Rectal smooth muscle tissue (tissue), 1 donor: ENCODE measurements around the gene GATD1.
A peak's percentile ranks its signal among the peaks of the same experiment; 100 is the strongest.

Source experiments
- H3K27ac ChIP-seq: one replicate; pipeline ENCODE4 v1.7.0; 2013; ENCODE audit warnings: low read depth, low read length, inconsistent platforms
- H3K27me3 ChIP-seq: one replicate; pipeline ENCODE4 v1.7.0; 2013; ENCODE audit warnings: low read length; ENCODE audit not compliant: control insufficient read depth, insufficient read depth
- H3K36me3 ChIP-seq: one replicate; pipeline ENCODE4 v1.7.0; 2013; ENCODE audit warnings: low read length; ENCODE audit not compliant: control insufficient read depth, insufficient read depth
- H3K4me1 ChIP-seq: one replicate; pipeline ENCODE4 v1.7.0; 2013; ENCODE audit warnings: low read length; ENCODE audit not compliant: control insufficient read depth, insufficient read depth
- H3K4me3 ChIP-seq: one replicate; pipeline ENCODE4 v1.7.0; 2013; ENCODE audit warnings: low read length
- H3K9ac ChIP-seq: one replicate; pipeline ENCODE4 v1.7.0; 2013; ENCODE audit warnings: low read length

Gene GATD1

DNA sequence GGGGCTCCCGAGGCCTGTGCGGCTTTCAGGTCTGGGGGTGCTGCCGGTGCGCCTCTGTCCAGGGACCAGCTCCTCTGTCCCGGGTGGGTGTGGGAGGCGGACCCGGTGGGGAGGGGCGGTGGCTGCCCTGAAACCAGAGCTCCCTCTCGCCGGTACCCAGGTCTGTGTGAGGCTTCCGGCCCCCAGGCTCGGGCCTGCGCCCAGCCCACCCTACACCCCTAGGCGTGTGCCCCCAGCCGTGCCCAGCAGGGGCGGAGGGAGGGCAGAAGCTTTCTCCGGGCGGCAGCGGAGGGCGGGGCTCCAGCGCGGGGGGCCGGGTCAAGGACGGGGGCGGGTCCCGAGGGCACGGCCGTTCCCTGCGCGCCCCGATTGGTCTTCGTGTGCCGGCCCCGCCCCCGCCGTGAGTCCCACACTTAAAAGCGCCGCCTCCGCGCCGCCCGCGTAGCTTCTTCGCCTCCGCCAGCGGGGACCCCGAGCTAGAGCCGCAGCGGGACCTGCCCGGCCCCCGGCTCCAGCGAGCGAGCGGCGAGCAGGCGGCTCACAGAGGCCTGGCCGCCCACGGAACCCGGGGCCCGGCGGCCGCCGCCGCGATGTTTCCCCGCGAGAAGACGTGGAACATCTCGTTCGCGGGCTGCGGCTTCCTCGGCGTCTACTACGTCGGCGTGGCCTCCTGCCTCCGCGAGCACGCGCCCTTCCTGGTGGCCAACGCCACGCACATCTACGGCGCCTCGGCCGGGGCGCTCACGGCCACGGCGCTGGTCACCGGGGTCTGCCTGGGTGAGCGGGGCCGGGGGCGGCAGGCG is 42.0 kb upstream of the GATD1 start:
- Histone ChIP-seq H3K27ac (peak overlapping the region; percentile 92), H3K4me1 (peaks cover 18% of the 10 kb centered on the region), H3K4me3 (peak overlapping the region; percentile 85), H3K27me3 (no peaks in the 10 kb centered on the region), H3K36me3 (peaks cover 7% of the 10 kb centered on the region), H3K9ac (peak overlapping the region; percentile 77)

DNA sequence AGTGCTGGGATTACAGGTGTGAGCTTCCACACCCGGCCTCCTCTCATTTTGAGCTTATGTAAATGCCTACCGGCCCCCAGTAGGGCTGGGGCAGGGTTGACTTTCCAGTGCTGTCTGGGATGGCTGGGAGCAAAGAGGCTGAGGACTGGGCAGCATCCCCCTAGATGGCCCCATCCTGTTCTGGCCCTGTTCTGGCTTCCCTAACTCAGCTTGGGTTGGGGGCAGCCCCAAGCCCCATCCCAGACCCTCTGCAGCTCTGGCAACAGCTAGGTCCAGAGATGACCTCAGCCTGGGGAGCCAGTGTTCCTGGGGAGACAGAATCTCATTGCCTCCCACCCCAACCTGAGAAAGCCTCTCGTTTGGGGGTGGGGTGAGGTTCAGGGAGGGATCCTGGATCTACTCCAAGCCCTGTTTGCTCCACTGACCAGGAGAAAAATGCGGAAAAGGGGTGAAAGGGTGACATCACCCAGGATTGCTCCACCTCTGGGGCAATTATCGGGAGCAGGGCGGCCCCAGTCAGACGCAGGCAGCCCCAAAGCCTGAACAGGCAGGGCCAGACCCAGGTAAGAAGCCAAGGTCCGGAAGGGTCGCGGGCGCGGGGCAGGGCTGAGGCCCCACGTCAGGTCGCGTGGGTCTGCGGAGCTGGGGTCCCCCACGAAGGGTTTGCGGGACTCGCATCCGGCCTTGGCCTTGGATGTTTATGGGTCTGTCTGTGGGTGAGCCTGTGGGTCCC is 41.3 kb upstream of the GATD1 start, which contains the start of gene PNPLA2:
Gene PNPLA2 (plus strand): TSS at position 519 of the 733 bp plus-strand sequence. CDS start 805 bp downstream, outside the sequence.
- H3K27ac ChIP-seq: peak within 1 kb of the TSS; percentile 92
- peaks cover 18% of the 10 kb centered on the region for H3K4me1 ChIP-seq
- peak within 1 kb of the TSS; percentile 85 for H3K4me3 ChIP-seq
- H3K27me3 ChIP-seq: no peaks in the 10 kb centered on the region
- peaks cover 5% of the 10 kb centered on the region for H3K36me3 ChIP-seq
- peak within 1 kb of the TSS; percentile 77 for H3K9ac ChIP-seq

DNA sequence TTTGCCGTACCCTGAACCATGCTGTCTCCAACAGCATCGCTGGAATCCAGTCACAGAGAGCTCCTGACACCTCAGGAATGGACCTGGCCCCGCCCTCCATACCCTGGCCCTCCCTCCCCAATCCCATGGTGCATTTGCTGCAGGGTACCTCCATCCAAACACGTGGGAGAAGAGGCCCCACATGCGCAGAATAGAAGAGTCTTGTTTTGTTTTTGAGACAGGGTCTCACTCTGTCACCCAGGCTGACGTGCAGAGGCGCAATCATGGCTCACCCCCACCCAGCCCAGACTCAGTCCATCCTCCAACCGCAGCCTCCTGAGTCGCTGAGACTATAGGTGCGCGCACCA is 39.1 kb upstream of the GATD1 start:
- Histone ChIP-seq H3K36me3 (peaks cover 21% of the 10 kb centered on the region), H3K27ac (no peak overlapping the region), H3K27me3 (no peaks in the 10 kb centered on the region), H3K4me3 (no peak overlapping the region), H3K4me1 (peaks cover 16% of the 10 kb centered on the region), H3K9ac (no peak overlapping the region)

DNA sequence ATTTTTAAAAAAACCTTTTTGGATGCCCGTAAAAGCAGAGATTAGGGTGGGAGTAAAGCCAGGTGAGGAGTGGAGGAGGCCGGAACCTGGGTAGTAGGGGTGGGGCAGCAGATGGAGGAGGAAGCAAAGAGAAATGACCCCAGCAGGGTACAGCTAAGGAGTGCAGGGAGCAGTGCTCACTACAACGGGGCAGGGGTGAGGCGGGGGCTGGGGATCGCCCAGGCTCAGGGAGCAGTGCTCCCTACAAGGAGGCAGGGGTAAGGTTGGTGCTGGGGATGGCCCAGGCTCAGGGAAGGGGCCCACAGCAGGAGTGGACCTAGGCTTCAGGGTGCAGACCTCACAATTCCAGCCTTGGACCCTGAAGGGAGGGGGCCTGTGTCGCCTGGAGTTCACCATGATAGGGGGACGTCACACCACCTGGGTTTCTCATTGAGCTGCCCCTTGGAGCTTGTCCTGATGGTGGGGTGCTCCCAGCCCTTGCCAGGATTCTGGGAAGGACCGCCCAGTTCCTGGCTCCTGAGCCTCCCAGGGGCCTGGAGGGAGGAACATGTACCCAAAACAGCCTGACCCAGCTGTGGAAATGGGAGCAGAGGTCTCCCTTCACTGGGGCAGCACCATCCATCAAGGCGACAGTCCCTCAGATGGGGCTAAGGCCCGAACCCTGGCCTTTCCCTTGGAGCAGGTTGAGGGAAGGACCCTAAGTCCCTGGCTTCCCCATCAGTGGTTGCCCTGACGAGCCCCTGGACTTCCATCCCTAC is 38.6 kb upstream of the GATD1 start:
- H3K4me1 ChIP-seq: peaks cover 14% of the 10 kb centered on the region
- peaks cover 23% of the 10 kb centered on the region for H3K36me3 ChIP-seq
- H3K27ac ChIP-seq: no peak overlapping the region
- H3K4me3 ChIP-seq: no peak overlapping the region
- H3K27me3 ChIP-seq: no peaks in the 10 kb centered on the region
- no peak overlapping the region for H3K9ac ChIP-seq

DNA sequence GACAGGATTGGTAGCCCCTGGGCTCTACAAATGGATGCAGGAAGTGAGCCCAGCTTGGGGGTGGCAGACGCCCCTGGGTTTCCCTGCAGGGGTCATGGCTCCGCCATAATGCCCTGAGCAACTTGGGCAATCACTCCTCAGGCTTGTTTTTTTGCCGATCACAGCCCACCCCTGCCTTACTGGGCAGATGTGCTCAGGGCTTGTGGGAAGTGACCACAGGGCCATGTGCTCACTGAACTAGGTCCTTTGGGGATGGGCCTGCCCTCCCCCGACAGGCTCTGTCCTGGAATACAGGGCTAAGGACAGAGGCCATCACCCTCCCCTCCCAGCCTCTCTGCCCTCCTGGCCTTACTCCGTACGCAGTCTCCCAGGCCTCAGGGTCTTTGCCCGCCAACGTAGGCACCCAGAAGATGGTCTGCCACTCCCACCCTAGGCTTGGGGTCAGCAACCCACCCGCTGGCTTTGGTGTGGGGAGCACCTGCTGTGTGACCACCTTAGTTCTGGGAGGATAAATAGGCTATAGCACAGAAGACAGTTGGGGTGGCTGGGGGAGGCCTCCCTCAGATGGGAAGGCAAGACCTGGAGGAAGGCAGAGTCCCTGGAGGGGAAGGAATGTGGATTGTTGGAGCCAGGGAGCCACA is 36.3 kb upstream of the GATD1 start:
- Histone ChIP-seq H3K4me3 (no peak overlapping the region), H3K27me3 (no peaks in the 10 kb centered on the region), H3K9ac (no peak overlapping the region), H3K4me1 (peaks cover 9% of the 10 kb centered on the region), H3K36me3 (peaks cover 23% of the 10 kb centered on the region), H3K27ac (no peak overlapping the region)

DNA sequence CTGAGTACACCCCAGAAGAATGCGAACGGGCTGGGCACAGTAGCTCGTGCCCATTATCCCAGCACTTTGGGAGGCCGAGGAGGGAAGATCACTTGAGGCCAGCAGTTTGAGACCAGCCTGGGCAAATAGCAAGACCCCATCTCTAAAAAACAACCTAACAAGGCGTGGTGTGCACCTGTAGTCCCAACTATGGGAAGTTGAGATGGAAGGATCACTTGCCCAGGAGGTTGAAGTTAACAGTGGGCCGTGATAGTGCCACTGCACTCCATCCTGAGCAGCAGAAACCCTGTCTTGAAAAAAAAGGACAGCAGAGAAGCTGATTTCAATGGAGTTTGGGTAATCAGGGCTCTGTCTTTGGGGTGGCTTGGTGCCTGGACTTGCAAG is 35.8 kb upstream of the GATD1 start:
- Histone ChIP-seq H3K4me3 (no peak overlapping the region), H3K4me1 (peaks cover 9% of the 10 kb centered on the region), H3K27me3 (no peaks in the 10 kb centered on the region), H3K9ac (no peak overlapping the region), H3K27ac (no peak overlapping the region), H3K36me3 (peaks cover 23% of the 10 kb centered on the region)

DNA sequence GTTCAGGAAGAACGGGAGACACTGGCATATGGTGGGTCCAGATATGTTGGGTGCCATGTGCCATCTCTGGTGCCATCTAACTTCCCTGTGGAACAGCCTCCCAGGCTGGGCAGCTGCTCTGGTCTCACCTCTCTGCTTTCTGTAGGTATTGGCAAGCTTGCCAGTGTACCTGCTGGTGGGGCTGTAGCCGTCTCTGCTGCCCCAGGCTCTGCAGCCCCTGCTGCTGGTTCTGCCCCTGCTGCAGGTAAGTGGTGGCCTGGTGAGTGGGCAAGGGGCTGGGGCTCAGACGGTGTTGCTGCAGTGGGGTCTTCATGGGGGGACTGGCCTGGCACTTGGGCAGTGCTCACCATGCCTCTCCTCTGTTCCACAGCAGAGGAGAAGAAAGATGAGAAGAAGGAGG is 35.1 kb upstream of the GATD1 start:
- Histone ChIP-seq H3K36me3 (peaks cover 23% of the 10 kb centered on the region), H3K27ac (no peak overlapping the region), H3K27me3 (no peaks in the 10 kb centered on the region), H3K4me1 (peaks cover 9% of the 10 kb centered on the region), H3K9ac (no peak overlapping the region), H3K4me3 (no peak overlapping the region)

DNA sequence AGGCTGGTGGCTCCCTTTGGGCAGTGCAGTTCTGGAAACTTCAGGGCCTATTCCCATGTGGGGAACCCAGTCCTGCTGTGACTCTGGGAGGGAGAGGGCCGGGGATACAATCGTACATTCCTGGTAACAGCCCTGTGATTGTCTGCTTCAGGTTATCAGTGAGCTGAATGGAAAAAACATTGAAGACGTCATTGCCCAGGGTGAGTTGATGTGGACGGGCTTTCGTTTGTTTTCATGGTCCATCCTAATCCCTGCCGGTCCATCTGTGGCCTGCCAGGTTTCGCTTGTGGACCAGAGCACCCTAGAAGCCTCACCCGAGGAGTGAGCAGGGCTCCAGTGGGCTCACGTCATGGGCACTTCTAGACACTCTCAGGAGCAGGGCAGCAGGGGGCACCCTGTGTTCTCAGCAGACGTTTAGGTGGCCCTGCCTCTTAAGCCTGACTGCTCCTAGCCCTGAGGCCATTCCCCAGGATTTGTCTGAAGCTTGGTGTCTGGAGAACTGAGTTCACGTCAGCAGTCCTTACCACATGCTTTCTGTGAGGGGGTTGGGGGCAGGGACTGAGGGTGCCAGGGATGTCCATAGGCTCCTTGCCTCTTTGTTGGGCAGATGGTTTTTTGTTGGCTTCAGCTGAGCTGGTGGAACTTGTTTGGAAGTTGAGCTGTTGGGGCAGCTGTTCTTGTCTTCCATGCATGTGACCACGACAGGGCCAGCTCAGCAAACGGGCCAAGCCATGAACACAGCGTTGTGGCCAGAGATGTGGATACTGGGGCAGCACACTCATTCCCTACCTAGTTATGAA is 34.4 kb upstream of the GATD1 start:
- Histone ChIP-seq H3K4me1 (peaks cover 9% of the 10 kb centered on the region), H3K27ac (no peak overlapping the region), H3K9ac (no peak overlapping the region), H3K4me3 (no peak overlapping the region), H3K36me3 (peaks cover 23% of the 10 kb centered on the region), H3K27me3 (no peaks in the 10 kb centered on the region)

DNA sequence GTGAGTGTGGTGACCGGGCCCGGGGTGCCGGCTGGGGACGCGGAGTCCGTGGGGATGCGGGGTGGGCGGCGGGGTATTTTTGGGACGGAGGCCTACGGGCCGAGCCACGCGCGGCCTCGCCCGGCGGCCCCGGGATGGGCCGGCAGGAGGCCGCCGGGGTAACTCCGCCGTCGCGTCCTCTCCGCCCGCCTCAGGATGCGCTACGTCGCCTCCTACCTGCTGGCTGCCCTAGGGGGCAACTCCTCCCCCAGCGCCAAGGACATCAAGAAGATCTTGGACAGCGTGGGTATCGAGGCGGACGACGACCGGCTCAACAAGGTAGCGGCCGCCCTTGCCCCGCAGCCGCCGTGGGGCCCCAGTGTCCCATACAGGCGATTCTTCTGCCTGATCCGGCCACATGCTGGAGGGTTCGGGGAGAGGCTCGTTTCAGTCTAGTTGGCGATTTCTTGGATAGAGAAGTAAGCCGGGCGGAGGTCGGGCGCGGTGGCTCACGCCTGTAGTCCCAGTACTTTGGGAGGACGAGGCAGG is 32.8 kb upstream of the GATD1 start:
- peak overlapping the region; percentile 93 for H3K9ac ChIP-seq
- peak overlapping the region; percentile 89 for H3K4me3 ChIP-seq
- H3K4me1 ChIP-seq: peaks cover 13% of the 10 kb centered on the region
- H3K27me3 ChIP-seq: no peaks in the 10 kb centered on the region
- peak overlapping the region; percentile 100 for H3K27ac ChIP-seq
- H3K36me3 ChIP-seq: peaks cover 23% of the 10 kb centered on the region

DNA sequence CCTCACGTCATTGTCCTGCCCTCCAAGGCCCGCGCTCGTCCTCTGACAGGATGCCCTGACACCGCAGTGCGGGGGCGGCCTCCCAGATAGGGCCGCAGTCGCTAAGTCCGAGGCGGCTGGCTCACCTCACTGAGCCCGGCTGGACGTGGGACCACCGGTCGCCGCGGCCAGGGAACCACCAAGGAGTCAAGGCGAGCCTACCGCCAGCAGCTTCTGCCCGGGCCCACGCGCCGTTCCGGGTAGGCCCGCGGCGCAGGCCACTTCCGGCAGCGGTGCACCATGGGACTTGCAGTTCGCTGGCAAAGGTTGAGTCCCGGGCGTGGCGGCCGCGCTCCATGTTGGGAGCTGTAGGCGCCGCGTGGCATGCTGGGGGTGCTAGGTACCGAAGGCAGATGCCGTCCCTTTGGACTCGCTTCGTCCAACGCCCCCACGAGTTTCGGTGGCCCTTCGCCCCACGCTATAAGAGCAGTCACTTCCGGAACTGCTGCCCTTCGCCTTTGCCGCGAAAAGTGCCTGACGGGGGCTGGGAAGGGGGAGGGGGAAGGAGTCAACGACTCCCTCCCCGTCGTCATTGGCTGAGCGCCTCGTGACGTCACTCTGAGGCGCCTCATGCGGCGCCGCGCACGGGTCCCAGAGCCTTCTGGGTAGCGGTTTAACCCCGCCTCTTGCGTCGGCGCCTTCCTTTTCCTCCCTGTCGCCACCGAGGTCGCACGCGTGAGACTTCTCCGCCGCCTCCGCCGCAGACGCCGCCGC is 32.2 kb upstream of the GATD1 start, which contains the start of gene RPLP2:
Gene RPLP2 (plus strand): TSS at position 681 of the 753 bp plus-strand sequence. CDS start 268 bp downstream, outside the sequence.
- Histone ChIP-seq H3K9ac (peak within 1 kb of the TSS; percentile 93), H3K4me1 (peaks cover 16% of the 10 kb centered on the region), H3K27ac (peak within 1 kb of the TSS; percentile 100), H3K36me3 (peaks cover 23% of the 10 kb centered on the region), H3K4me3 (peak within 1 kb of the TSS; percentile 89), H3K27me3 (no peaks in the 10 kb centered on the region)
